Thoracic aorta (tissue), 2 donors: ENCODE measurements around the gene CHMP4B. TPM values are rescaled to one million over a fixed set of nuclear protein-coding genes. Genes with fewer than 3 reads are reported as not detected.
"Not testable (repeated sequence)": the region's sequence is repeated elsewhere in the genome, so short reads cannot be mapped to it uniquely, and the experiment has no call there.

Experiments
- ATAC-seq: fragments of 150-250 bp; one replicate; pipeline ENCODE4 v1.8.0; 2017; ENCODE audit warnings: low read depth; ENCODE audit not compliant: insufficient number of reproducible peaks, low FRiP score
- DNase-seq: peaks from one replicate; pipeline ENCODE4 v3.0.0-alpha.2; 2020; ENCODE audit warnings: low spot score
- H3K27ac ChIP-seq, 2 donors: fragments of 200-600 bp; sonication (generic); 1 replicate in 1 of 2; 2 replicates in 1 of 2; pipeline ENCODE4 v1.5.1; 2016; ENCODE audit warnings: mild to moderate bottlenecking in 2 of 2, moderate library complexity in 2 of 2
- H3K27me3 ChIP-seq: fragments of 200-600 bp; sonication (generic); replicated peaks from 2 replicates; pipeline ENCODE4 v1.6.0; 2016; ENCODE audit warnings: mild to moderate bottlenecking; ENCODE audit not compliant: insufficient read depth
- H3K36me3 ChIP-seq: fragments of 200-600 bp; sonication (generic); one replicate; pipeline ENCODE4 v1.5.1; 2016
- H3K4me1 ChIP-seq, 2 donors: fragments of 200-600 bp; sonication (generic); 1 replicate in 1 of 2; 2 replicates in 1 of 2; pipeline versions ENCODE4 v1.5.1 to v1.6.0; 2016; ENCODE audit warnings: low read depth in 2 of 2, mild to moderate bottlenecking in 1 of 2; ENCODE audit not compliant: control insufficient read depth in 1 of 2
- H3K4me3 ChIP-seq: fragments of 200-600 bp; sonication (generic); 2 replicates; pipeline ENCODE4 v1.5.1; 2016; ENCODE audit warnings: mild to moderate bottlenecking
- H3K9me3 ChIP-seq: fragments of 200-600 bp; sonication (generic); 2 replicates; pipeline ENCODE4 v1.5.1; 2016
- total RNA-seq, 2 donors: library from RNA; depleted of rRNA; stranded (reverse); fragments of >200 nt; gene quantifications; one replicate each; pipeline versions ENCODE4 v1.1.0 to v1.2.3, GENCODE V29; 2016
- TF ChIP-seq, protein P1 (sequence below): fragments of 200-600 bp; sonication (generic); IDR thresholded peaks from one replicate; pipeline ENCODE4 v1.5.1; 2019; ENCODE audit warnings: antibody characterized with exemption

Gene CHMP4B
- total RNA-seq, 2 donors from 2014 or later, result 69.5 to 104 TPM

DNA sequence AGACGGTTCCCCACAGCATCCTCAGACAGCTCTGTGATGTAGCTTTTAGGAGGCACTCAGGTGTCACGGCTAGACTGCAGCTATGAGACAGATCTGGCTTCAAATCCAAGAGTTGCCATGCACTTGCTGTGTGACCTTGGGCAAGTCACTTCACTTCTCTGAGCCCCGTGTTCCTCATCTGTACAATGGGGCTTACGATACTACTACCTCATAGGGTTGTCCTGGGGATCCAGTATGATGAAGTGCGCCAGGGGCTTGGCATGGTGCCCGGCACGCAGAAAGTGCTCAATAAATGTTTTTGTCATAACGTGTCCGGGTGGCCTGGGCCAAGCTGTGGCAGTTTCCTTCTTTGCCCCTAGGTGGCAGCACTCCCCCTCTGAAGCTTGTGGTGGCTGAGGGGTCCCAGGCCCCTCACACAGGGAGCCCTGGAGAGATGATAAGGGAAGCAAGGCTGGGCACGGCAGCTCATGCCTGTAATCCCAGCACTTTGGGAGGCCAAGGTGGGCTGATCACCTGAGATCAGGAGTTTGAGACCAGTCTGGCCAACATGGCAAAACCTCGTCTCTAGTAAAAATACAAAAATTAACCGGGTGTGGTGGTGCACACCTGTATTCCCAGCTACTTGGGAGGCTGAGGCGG, 19.1 kb upstream of the CHMP4B start:
- DNase-seq (no peak), ATAC-seq (no peak)

DNA sequence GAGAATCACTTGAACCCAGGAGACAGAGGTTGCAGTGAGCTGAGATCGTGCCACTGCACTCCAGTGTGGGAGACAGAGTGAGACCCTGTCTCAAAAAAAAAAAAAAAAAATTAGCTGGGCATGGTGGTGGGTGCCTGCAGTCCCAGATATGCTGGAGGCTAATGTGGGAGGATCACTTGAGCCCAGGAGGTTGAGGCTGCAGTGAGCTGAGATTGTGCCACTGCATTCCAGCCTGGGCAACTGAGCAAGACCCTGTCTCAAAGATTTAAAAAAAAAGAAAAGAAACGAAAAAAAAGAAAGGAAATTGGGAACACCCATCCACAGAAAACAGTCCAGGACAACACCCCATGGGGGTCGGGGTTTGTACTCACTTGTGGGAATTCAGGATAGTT, 18.6 kb upstream of the CHMP4B start:
- H3K27me3 ChIP-seq, H3K27ac ChIP-seq, H3K36me3 ChIP-seq, ATAC-seq, DNase-seq, H3K9me3 ChIP-seq, H3K4me3 ChIP-seq, H3K4me1 ChIP-seq: not testable (repeated sequence)

More for the DNA sequence above, 19.1 kb upstream of the CHMP4B start:
- Histone ChIP-seq H3K9me3 (no peaks in the 10 kb centered on the region), H3K4me3 (no peak overlapping the region), H3K4me1 (peaks cover 0 to 8% of the 10 kb centered on the region in 2 donors), H3K27me3 (no peaks in the 10 kb centered on the region), H3K36me3 (no peaks in the 10 kb centered on the region), H3K27ac (no peak overlapping the region)
- TF ChIP-seq, protein P1, sequence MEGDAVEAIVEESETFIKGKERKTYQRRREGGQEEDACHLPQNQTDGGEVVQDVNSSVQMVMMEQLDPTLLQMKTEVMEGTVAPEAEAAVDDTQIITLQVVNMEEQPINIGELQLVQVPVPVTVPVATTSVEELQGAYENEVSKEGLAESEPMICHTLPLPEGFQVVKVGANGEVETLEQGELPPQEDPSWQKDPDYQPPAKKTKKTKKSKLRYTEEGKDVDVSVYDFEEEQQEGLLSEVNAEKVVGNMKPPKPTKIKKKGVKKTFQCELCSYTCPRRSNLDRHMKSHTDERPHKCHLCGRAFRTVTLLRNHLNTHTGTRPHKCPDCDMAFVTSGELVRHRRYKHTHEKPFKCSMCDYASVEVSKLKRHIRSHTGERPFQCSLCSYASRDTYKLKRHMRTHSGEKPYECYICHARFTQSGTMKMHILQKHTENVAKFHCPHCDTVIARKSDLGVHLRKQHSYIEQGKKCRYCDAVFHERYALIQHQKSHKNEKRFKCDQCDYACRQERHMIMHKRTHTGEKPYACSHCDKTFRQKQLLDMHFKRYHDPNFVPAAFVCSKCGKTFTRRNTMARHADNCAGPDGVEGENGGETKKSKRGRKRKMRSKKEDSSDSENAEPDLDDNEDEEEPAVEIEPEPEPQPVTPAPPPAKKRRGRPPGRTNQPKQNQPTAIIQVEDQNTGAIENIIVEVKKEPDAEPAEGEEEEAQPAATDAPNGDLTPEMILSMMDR, result peak; percentile 61

DNA sequence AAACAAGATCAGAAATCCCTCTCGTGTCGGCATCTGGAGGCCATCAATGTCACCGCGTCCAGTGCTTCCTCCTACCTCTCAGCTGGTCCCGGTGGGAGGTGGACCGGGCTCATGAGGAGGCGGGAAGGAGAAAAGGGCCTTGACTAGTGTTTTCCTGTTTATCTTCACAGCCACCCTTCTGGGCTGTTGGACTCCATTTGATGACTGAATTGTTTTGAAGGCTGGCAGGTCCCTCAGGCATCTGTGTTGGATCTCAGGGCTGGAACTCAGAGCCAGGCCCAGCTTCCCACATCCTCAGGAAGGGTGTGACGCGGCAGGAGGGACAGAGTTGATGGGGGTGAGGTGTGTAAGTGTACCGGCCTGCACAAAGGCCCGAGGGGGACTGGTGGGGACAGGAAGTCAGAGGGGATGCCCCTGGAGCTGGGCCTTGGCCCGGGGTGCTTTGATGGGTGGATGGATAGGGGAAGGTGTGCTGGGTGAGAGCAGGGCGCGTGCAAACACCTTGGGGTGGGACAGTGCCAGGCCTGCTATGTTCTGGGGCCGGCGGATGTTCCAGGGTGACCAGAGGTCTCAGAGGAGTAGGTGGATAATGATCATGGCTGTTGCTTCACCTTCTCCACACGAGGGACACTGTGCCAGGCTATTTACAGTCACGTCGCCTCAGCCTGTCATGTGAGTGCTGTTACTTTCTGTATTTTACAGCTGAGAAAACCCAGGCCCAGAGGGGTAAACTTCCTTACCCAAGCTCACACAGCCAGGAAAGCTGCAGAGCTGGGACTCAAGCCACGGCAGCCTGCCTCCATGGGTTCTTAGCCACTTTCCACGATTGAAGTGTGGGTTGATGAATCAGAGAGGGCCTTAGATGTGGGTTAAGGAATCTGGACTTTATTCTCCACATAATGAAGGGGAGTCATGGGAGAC, 17.9 kb upstream of the CHMP4B start:
- no peaks in the 10 kb centered on the region for H3K9me3 ChIP-seq
- DNase-seq (no peak), ATAC-seq (no peak)
- no peak overlapping the region for H3K4me3 ChIP-seq
- H3K4me1 ChIP-seq, result peaks cover 0 to 8% of the 10 kb centered on the region in 2 donors
- no peaks in the 10 kb centered on the region for H3K36me3 ChIP-seq
- no peaks in the 10 kb centered on the region for H3K27me3 ChIP-seq
- TF ChIP-seq, protein P1, result no peak
- H3K27ac ChIP-seq, result no peak overlapping the region

DNA sequence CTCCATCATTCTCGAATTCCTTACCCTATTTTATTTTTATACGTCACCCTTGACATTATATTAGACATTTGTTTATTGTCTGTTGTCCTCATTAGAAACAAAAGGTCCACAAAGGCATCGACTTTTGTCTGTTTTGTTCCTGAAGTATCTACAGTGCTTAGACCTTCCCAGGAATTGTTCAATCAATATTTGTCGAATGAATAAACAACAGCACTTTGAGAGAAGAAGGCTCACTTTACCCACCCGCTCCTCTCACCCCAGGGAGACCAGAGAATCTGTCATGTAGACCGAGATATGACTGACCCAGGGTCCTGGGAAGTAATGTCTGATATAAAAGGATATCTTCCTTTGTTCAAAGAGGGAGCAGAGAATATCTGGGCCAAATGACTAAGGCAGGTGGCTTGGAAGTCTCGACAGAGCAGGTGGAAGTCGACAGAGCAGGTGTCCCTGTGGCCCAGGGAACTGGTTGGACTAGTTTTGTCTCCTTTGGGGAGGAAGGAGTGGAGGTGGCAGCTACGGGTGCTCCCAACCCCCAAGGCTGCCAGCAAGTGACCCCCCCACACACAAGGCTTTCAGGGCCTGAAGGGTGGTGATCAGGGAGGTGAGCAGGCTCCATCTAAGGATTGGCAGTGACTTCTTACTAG, 14.8 kb upstream of the CHMP4B start:
- ATAC-seq (no peak), DNase-seq (no peak)
- Histone ChIP-seq H3K27me3 (no peaks in the 10 kb centered on the region), H3K9me3 (no peaks in the 10 kb centered on the region), H3K27ac (no peak overlapping the region), H3K4me3 (no peak overlapping the region), H3K36me3 (no peaks in the 10 kb centered on the region), H3K4me1 (no peaks in the 10 kb centered on the region)
- TF ChIP-seq, protein P1, result no peak

DNA sequence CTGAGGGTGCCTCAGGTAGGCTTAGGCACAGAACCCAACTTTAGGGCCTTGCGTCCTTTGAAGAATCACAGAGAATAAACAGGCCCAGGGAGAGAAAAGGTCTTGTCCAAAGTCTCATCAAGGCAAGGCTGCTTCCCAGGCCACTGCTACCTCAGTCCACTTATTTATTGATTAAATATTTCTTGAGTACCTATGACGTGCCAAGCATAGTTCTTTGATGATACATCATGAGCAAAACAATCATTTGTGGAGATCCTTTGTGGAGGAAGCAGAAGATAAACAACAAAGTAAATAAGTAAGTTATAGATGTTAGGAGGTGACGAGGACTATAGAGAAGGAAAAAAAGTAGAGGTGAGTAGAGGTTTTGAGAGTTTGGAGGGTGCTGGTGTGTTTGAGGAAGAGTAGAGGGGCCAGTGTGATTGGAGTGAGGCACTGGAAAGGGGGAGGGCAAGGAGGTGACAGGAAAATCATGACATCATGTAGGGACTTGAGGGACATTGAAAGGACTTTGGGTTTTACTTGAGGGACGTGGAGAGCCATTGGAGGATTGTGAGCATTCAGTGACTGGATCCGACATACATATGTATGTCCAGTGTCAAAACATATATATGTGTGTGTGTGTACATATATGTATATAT, 14.1 kb upstream of the CHMP4B start:
- TF ChIP-seq, protein P1, result no peak
- no peaks in the 10 kb centered on the region for H3K9me3 ChIP-seq
- no peak overlapping the region for H3K4me3 ChIP-seq
- ATAC-seq (no peak), DNase-seq (no peak)
- no peaks in the 10 kb centered on the region for H3K4me1 ChIP-seq
- H3K36me3 ChIP-seq, result no peaks in the 10 kb centered on the region
- no peaks in the 10 kb centered on the region for H3K27me3 ChIP-seq
- no peak overlapping the region for H3K27ac ChIP-seq
